HEK293 (cell line): ENCODE measurements around the gene ASXL1.

Experiments used
- BCL11B ChIP-seq: fragments of 450-650 bp; formaldehyde crosslinking; IDR thresholded peaks from 2 replicates; pipeline ENCODE4 v1.5.1; 2016; ENCODE audit warnings: low read depth, missing biosample characterization, missing genetic modification characterization
- CTCF ChIP-seq: fragments of 450-650 bp; formaldehyde crosslinking; IDR thresholded peaks from 2 replicates; pipeline ENCODE4 v1.5.1; 2016; ENCODE audit warnings: missing biosample characterization, missing genetic modification characterization
- ELK4 ChIP-seq: IDR thresholded peaks from 2 replicates; pipeline ENCODE4 v1.6.1; 2011; ENCODE audit warnings: mild to moderate bottlenecking, low read depth, low read length, borderline replicate concordance
- GLIS1 ChIP-seq: fragments of 450-650 bp; formaldehyde crosslinking; IDR thresholded peaks from 2 replicates; pipeline ENCODE4 v1.5.1; 2016; ENCODE audit warnings: missing biosample characterization, missing genetic modification characterization
- HOXD13 ChIP-seq: sonication (generic); formaldehyde crosslinking; IDR thresholded peaks from 2 replicates; pipeline ENCODE4 v1.8.0; 2022; ENCODE audit warnings: missing genetic modification reagents, borderline replicate concordance
- KLF1 ChIP-seq: fragments of 450-650 bp; formaldehyde crosslinking; IDR thresholded peaks from 2 replicates; pipeline ENCODE4 v1.5.1; 2016; ENCODE audit warnings: missing biosample characterization, missing genetic modification characterization
- KLF8 ChIP-seq: fragments of 450-650 bp; formaldehyde crosslinking; IDR thresholded peaks from 2 replicates; pipeline ENCODE4 v1.5.1; 2016; ENCODE audit warnings: missing biosample characterization, missing genetic modification characterization
- OVOL3 ChIP-seq: fragments of 450-650 bp; formaldehyde crosslinking; IDR thresholded peaks from 2 replicates; pipeline ENCODE4 v1.5.1; 2016; ENCODE audit warnings: missing biosample characterization, missing genetic modification characterization
- PRDM1 ChIP-seq: fragments of 450-650 bp; formaldehyde crosslinking; IDR thresholded peaks from 2 replicates; pipeline ENCODE4; 2016; ENCODE audit warnings: missing biosample characterization, missing genetic modification characterization
- YY2 ChIP-seq: fragments of 450-650 bp; formaldehyde crosslinking; IDR thresholded peaks from 2 replicates; pipeline ENCODE4 v1.5.1; 2016; ENCODE audit warnings: missing biosample characterization, missing genetic modification characterization
- ZBTB44 ChIP-seq: fragments of 450-650 bp; IDR thresholded peaks from 2 replicates; pipeline ENCODE4 v1.5.1; 2018; ENCODE audit warnings: missing biosample characterization, mild to moderate bottlenecking, missing genetic modification characterization
- ZBTB8A ChIP-seq: fragments of 450-650 bp; formaldehyde crosslinking; IDR thresholded peaks from 2 replicates; pipeline ENCODE4 v1.5.1; 2016; ENCODE audit warnings: missing biosample characterization, missing genetic modification characterization
- ZFHX2 ChIP-seq: fragments of 450-650 bp; formaldehyde crosslinking; conservative IDR thresholded peaks from 2 replicates; pipeline ENCODE4 v1.5.1; 2016; ENCODE audit warnings: missing biosample characterization, missing genetic modification characterization
- ZNF146 ChIP-seq: fragments of 450-650 bp; formaldehyde crosslinking; IDR thresholded peaks from 2 replicates; pipeline ENCODE4 v1.5.1; 2016; ENCODE audit warnings: missing biosample characterization, missing genetic modification characterization
- ZNF175 ChIP-seq: fragments of 450-650 bp; formaldehyde crosslinking; IDR thresholded peaks from 2 replicates; pipeline ENCODE4 v1.5.1; 2016; ENCODE audit warnings: missing biosample characterization, missing genetic modification characterization
- ZNF2 ChIP-seq: fragments of 450-650 bp; formaldehyde crosslinking; IDR thresholded peaks from 2 replicates; pipeline ENCODE4 v1.5.1; 2016; ENCODE audit warnings: missing biosample characterization, missing genetic modification characterization
- ZNF266 ChIP-seq: fragments of 450-650 bp; formaldehyde crosslinking; IDR thresholded peaks from 2 replicates; pipeline ENCODE4 v1.5.1; 2016; ENCODE audit warnings: missing biosample characterization, missing genetic modification characterization, low read depth
- ZNF274 ChIP-seq, 2 experiments: fragments of 200-500 bp in 1 of 2; fragments of 450-650 bp in 1 of 2; sonication (Bioruptor generic) in 1 of 2; formaldehyde crosslinking in 1 of 2; IDR thresholded peaks; 2 replicates each; pipeline versions ENCODE4 v1.5.1 to v1.6.1; 2014 to 2016; ENCODE audit warnings: borderline replicate concordance in 1 of 2, inconsistent platforms in 1 of 2, low read length in 1 of 2, missing biosample characterization in 1 of 2, missing genetic modification characterization in 1 of 2
- ZNF350 ChIP-seq: fragments of 450-650 bp; formaldehyde crosslinking; IDR thresholded peaks from 2 replicates; pipeline ENCODE4 v1.5.0; 2017; ENCODE audit warnings: missing biosample characterization, mild to moderate bottlenecking, missing genetic modification characterization
- ZNF37A ChIP-seq: fragments of 450-650 bp; IDR thresholded peaks from 2 replicates; pipeline ENCODE4 v1.5.1; 2018; ENCODE audit warnings: missing biosample characterization, missing genetic modification characterization
- ZNF426 ChIP-seq: fragments of 450-650 bp; formaldehyde crosslinking; IDR thresholded peaks from 2 replicates; pipeline ENCODE4 v1.5.1; 2017; ENCODE audit warnings: missing biosample characterization, missing genetic modification characterization, mild to moderate bottlenecking, inconsistent platforms, moderate library complexity
- ZNF48 ChIP-seq: fragments of 450-650 bp; formaldehyde crosslinking; IDR thresholded peaks from 2 replicates; pipeline ENCODE4 v1.5.1; 2016; ENCODE audit warnings: missing biosample characterization, missing genetic modification characterization
- ZNF501 ChIP-seq: fragments of 450-650 bp; formaldehyde crosslinking; IDR thresholded peaks from 2 replicates; pipeline ENCODE4 v1.5.1; 2016; ENCODE audit warnings: missing biosample characterization, missing genetic modification characterization
- ZNF561 ChIP-seq: fragments of 450-650 bp; IDR thresholded peaks from 2 replicates; pipeline ENCODE4 v1.5.1; 2018; ENCODE audit warnings: missing biosample characterization, missing genetic modification characterization, borderline replicate concordance
- ZNF747 ChIP-seq: fragments of 450-650 bp; formaldehyde crosslinking; IDR thresholded peaks from 2 replicates; pipeline ENCODE4 v1.5.1; 2016; ENCODE audit warnings: missing biosample characterization, missing genetic modification characterization
- ZNF776 ChIP-seq: fragments of 450-650 bp; formaldehyde crosslinking; IDR thresholded peaks from 2 replicates; pipeline ENCODE4 v1.5.0; 2017; ENCODE audit warnings: missing biosample characterization, missing genetic modification characterization, borderline replicate concordance
- ZXDB ChIP-seq: fragments of 450-650 bp; formaldehyde crosslinking; IDR thresholded peaks from 2 replicates; pipeline ENCODE4 v1.5.1; 2016; ENCODE audit warnings: missing biosample characterization, missing genetic modification characterization
- TF ChIP-seq, protein P1 (sequence below): fragments of 450-650 bp; formaldehyde crosslinking; IDR thresholded peaks from 2 replicates; pipeline ENCODE4 v1.5.1; 2016; ENCODE audit warnings: missing biosample characterization, missing genetic modification characterization
- TF ChIP-seq, protein P2 (sequence below): fragments of 450-650 bp; formaldehyde crosslinking; IDR thresholded peaks from 2 replicates; pipeline ENCODE4 v1.5.1; 2016; ENCODE audit warnings: missing biosample characterization, missing genetic modification characterization
- TF ChIP-seq, protein P3 (sequence below): fragments of 450-650 bp; formaldehyde crosslinking; IDR thresholded peaks from 2 replicates; pipeline ENCODE4 v1.5.1; 2016; ENCODE audit warnings: missing biosample characterization, missing genetic modification characterization

Gene ASXL1

DNA sequence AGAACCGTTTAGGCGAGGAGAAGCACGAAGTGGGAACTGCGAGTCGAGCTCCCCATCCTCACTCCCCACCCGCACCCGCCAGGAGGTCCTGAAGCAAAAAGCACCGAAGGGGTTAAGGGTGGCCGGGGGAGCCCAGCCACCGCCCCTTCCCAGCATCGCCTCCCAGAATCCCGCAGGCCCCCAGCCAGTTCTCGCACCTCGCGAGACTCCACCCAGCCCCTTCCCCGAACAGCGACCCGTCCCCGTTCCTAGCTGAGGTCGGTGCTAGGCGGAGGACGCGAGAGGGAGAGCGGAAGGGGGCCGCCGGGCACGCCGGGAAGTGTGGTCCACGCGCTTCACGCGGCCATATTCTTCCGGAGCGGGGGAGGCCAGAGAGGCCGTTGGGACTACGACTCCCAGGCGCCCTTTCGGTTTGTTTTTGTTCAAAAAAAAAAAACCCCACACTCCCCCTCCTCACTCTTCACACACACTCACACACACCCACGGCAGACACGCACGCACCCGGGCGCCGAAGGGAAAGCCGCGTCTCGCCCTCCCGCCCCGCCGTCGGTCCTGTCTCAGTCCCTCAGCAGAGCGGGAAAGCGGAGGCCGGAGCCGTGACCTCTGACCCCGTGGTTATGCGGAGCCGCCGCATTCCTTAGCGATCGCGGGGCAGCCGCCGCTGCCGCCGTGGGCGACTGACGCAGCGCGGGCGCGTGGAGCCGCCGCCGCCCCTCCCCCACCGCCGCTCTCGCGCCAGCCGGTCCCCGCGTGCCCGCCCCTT, at the start of gene ASXL1 (continued):
- TF ChIP-seq ZNF501 (tag by site-specific recombination) (no peak), ZNF350 (tag by site-specific recombination) (no peak), BCL11B (tag by site-specific recombination) (no peak), ZNF776 (tag by site-specific recombination) (no peak), CTCF (tag by site-specific recombination) (no peak), ZNF274 (IDR thresholded peaks at IDR 0.05; ENCODE audit: low read length) (no peak), ZNF274 (tag by site-specific recombination; IDR thresholded peaks at IDR 0.05; ENCODE audit: borderline replicate concordance) (no peak), ZFHX2 (peak; percentile 95), PRDM1 (tag by site-specific recombination) (no peak), ZNF2 (tag by site-specific recombination) (peak; percentile 57; the same call in 1 of the 2 replicates), KLF1 (peak; percentile 89), ZNF266 (tag by site-specific recombination) (no peak), KLF8 (peak; percentile 96), ZBTB8A (tag by site-specific recombination) (peak; percentile 55), OVOL3 (tag by site-specific recombination) (peak; percentile 20; the same call in 1 of the 2 replicates), ZNF48 (tag by site-specific recombination) (no peak), ZXDB (tag by site-specific recombination) (peak; percentile 100), HOXD13 (CRISPR knock-in tag) (no peak), ZNF175 (tag by site-specific recombination) (no peak), YY2 (tag by site-specific recombination) (no peak; the same call in 1 of the 2 replicates), ZNF561 (tag by site-specific recombination) (peak; percentile 54), ZNF37A (no peak), ZNF426 (no peak), ELK4 (no peak), ZNF146 (tag by site-specific recombination) (no peak; the same call in 1 of the 2 replicates), ZBTB44 (tag by site-specific recombination) (no peak), GLIS1 (tag by site-specific recombination) (peak; percentile 91), ZNF747 (tag by site-specific recombination) (no peak)
- TF ChIP-seq, protein P1, sequence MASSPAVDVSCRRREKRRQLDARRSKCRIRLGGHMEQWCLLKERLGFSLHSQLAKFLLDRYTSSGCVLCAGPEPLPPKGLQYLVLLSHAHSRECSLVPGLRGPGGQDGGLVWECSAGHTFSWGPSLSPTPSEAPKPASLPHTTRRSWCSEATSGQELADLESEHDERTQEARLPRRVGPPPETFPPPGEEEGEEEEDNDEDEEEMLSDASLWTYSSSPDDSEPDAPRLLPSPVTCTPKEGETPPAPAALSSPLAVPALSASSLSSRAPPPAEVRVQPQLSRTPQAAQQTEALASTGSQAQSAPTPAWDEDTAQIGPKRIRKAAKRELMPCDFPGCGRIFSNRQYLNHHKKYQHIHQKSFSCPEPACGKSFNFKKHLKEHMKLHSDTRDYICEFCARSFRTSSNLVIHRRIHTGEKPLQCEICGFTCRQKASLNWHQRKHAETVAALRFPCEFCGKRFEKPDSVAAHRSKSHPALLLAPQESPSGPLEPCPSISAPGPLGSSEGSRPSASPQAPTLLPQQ (tag by site-specific recombination), result peak; percentile 28; the same call in 1 of the 2 replicates
- TF ChIP-seq, protein P2, sequence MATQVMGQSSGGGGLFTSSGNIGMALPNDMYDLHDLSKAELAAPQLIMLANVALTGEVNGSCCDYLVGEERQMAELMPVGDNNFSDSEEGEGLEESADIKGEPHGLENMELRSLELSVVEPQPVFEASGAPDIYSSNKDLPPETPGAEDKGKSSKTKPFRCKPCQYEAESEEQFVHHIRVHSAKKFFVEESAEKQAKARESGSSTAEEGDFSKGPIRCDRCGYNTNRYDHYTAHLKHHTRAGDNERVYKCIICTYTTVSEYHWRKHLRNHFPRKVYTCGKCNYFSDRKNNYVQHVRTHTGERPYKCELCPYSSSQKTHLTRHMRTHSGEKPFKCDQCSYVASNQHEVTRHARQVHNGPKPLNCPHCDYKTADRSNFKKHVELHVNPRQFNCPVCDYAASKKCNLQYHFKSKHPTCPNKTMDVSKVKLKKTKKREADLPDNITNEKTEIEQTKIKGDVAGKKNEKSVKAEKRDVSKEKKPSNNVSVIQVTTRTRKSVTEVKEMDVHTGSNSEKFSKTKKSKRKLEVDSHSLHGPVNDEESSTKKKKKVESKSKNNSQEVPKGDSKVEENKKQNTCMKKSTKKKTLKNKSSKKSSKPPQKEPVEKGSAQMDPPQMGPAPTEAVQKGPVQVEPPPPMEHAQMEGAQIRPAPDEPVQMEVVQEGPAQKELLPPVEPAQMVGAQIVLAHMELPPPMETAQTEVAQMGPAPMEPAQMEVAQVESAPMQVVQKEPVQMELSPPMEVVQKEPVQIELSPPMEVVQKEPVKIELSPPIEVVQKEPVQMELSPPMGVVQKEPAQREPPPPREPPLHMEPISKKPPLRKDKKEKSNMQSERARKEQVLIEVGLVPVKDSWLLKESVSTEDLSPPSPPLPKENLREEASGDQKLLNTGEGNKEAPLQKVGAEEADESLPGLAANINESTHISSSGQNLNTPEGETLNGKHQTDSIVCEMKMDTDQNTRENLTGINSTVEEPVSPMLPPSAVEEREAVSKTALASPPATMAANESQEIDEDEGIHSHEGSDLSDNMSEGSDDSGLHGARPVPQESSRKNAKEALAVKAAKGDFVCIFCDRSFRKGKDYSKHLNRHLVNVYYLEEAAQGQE, result 0 out of 2 replicates have a peak, but pooled peaks have one; percentile 4
- TF ChIP-seq, protein P3, sequence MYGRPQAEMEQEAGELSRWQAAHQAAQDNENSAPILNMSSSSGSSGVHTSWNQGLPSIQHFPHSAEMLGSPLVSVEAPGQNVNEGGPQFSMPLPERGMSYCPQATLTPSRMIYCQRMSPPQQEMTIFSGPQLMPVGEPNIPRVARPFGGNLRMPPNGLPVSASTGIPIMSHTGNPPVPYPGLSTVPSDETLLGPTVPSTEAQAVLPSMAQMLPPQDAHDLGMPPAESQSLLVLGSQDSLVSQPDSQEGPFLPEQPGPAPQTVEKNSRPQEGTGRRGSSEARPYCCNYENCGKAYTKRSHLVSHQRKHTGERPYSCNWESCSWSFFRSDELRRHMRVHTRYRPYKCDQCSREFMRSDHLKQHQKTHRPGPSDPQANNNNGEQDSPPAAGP (tag by site-specific recombination), result peak; percentile 67
